Immature natural killer cell (primary cell): ENCODE results near the gene CELSR1. TPM values are rescaled to one million over a fixed set of nuclear protein-coding genes. Genes with fewer than 3 reads are reported as not detected.

Experiments used
- DNase-seq, 3 donors: peaks; one replicate each; pipeline ENCODE4 v3.0.0; 2022; ENCODE audit warnings: mixed read lengths in 1 of 3
- H3K27ac Mint-ChIP-seq, 6 donors: one replicate each; pipeline ENCODE4 v1.8.0; 2020; ENCODE audit warnings: mixed read lengths in 6 of 6, mild to moderate bottlenecking in 5 of 6, inconsistent platforms in 4 of 6, moderate library complexity in 3 of 6
- H3K27me3 Mint-ChIP-seq, 3 donors: one replicate each; pipeline ENCODE4 v1.8.0; 2020 to 2021; ENCODE audit warnings: low read depth in 3 of 3, mild to moderate bottlenecking in 3 of 3, mixed read lengths in 3 of 3, moderate library complexity in 3 of 3, inconsistent platforms in 1 of 3
- H3K36me3 Mint-ChIP-seq, 3 donors: one replicate each; pipeline ENCODE4 v1.8.0; 2020; ENCODE audit warnings: mixed read lengths in 3 of 3, inconsistent platforms in 2 of 3, mild to moderate bottlenecking in 2 of 3
- H3K4me1 Mint-ChIP-seq, 2 donors: one replicate each; pipeline ENCODE4 v1.8.0; 2020; ENCODE audit warnings: inconsistent platforms in 2 of 2, mild to moderate bottlenecking in 2 of 2, mixed read lengths in 2 of 2, moderate library complexity in 1 of 2
- H3K4me3 Mint-ChIP-seq, 5 donors: one replicate each; pipeline ENCODE4 v1.8.0; 2020; ENCODE audit warnings: mild to moderate bottlenecking in 5 of 5, mixed read lengths in 5 of 5, inconsistent platforms in 3 of 5, moderate library complexity in 3 of 5
- H3K9me3 Mint-ChIP-seq, 6 donors: one replicate each; pipeline ENCODE4 v1.8.0; 2020; ENCODE audit warnings: mild to moderate bottlenecking in 6 of 6, mixed read lengths in 6 of 6, inconsistent platforms in 4 of 6, moderate library complexity in 3 of 6
- polyA plus RNA-seq, 3 donors: library from polyadenylated mRNA; unstranded; fragments of 300-500 nt; fragmentation: Illumina TruSeq; gene quantifications; one replicate each; pipeline ENCODE4 v1.2.3, GENCODE V29; 2021

The CELSR1 gene
- polyA plus RNA-seq, 3 donors from 2014 or later, result 0.24 to 1.6 (median 1.2) TPM

GRCh38 chr22:46424496-46424895 is 112.9 kb downstream of the CELSR1 start:
- peaks cover 0 to 5% (median 4%) of the 10 kb centered on the region in 3 donors for H3K36me3 Mint-ChIP-seq
- peaks cover 8 to 16% of the 10 kb centered on the region in 2 donors for H3K4me1 Mint-ChIP-seq

DNA sequence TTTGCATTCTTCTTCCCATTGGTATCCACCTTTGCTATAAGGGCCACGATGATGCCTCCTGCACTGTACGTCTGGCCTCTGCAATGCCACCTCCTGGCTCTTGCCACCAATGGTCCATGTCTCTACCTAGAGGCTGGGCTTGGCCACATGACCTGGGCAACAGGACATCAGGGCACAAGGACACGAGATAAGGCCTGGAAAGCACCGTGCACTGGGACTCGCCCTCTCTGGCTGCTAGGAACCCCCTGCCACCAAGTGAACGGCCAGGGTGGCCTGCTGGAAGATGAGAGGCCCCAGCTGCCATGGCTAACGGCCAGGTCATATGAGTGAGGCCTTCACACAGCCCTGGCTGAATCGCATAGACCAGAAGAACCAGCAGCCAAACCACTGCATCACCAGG is 114.5 kb downstream of the CELSR1 start:
- H3K27ac Mint-ChIP-seq, result no peak overlapping the region

More at GRCh38 chr22:46424496-46424895, 112.9 kb downstream of the CELSR1 start:
- no peak overlapping the region for H3K4me3 Mint-ChIP-seq
- peaks cover 0 to 4% (median 3%) of the 10 kb centered on the region in 3 donors for H3K27me3 Mint-ChIP-seq
- H3K27ac Mint-ChIP-seq, result no peak overlapping the region
- H3K9me3 Mint-ChIP-seq, result no peaks in the 10 kb centered on the region
- no peak for DNase-seq

DNA sequence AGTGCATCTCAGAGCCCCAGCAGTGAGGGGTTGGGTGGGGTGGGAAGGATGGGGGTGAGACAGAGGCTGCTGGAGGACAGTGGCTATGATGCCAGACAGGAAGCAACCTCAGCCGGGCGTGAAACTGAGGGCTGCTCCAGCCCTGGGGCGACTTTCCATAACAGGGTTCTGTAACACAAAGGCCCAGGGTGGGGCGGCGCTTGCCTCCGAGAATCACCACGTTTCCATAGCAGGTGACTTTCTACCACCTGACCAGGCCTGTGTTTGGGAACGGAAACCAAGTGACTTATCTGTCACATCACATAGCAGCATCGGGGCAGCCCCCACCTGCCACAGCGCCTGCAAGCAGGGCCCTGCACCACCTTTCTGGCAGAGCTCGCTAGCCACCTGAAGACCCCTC is 116.2 kb downstream of the CELSR1 start:
- Mint-ChIP-seq H3K4me3 (peak overlapping the region in 4 of 5 donors; percentile 27 to 56 (median 42)), H3K27ac (peak overlapping the region in 1 of 6 donors; percentile 68), H3K36me3 (peaks cover 0 to 5% (median 3%) of the 10 kb centered on the region in 3 donors), H3K4me1 (peaks cover 7 to 14% of the 10 kb centered on the region in 2 donors), H3K9me3 (no peaks in the 10 kb centered on the region), H3K27me3 (peaks cover 0 to 2% (median 1%) of the 10 kb centered on the region in 3 donors)
- peak; percentile 57 to 70 (median 65) for DNase-seq

More for the DNA sequence above, 114.5 kb downstream of the CELSR1 start:
- H3K4me1 Mint-ChIP-seq, result peaks cover 8 to 16% of the 10 kb centered on the region in 2 donors
- H3K4me3 Mint-ChIP-seq, result peak overlapping the region in 1 of 5 donors; percentile 32
- DNase-seq, result no peak
- H3K9me3 Mint-ChIP-seq, result no peaks in the 10 kb centered on the region
- H3K36me3 Mint-ChIP-seq, result peaks cover 0 to 5% (median 4%) of the 10 kb centered on the region in 3 donors
- peaks cover 0 to 4% (median 3%) of the 10 kb centered on the region in 3 donors for H3K27me3 Mint-ChIP-seq

GRCh38 chr22:46419754-46420571 is 117.5 kb downstream of the CELSR1 start:
- Mint-ChIP-seq H3K27me3 (peaks cover 0 to 3% (median 2%) of the 10 kb centered on the region in 3 donors), H3K36me3 (no peaks in the 10 kb centered on the region), H3K9me3 (no peaks in the 10 kb centered on the region), H3K27ac (no peak overlapping the region), H3K4me3 (no peak overlapping the region), H3K4me1 (peaks cover 0 to under 1% of the 10 kb centered on the region in 2 donors)
- DNase-seq, result no peak

GRCh38 chr22:46418827-46419226 is 118.6 kb downstream of the CELSR1 start:
- H3K36me3 Mint-ChIP-seq, result no peaks in the 10 kb centered on the region
- no peaks in the 10 kb centered on the region for H3K4me1 Mint-ChIP-seq
- H3K4me3 Mint-ChIP-seq, result no peak overlapping the region
- no peak overlapping the region for H3K27ac Mint-ChIP-seq
- no peaks in the 10 kb centered on the region for H3K9me3 Mint-ChIP-seq
- DNase-seq, result no peak
- H3K27me3 Mint-ChIP-seq, result peaks cover 0 to 3% (median 2%) of the 10 kb centered on the region in 3 donors

DNA sequence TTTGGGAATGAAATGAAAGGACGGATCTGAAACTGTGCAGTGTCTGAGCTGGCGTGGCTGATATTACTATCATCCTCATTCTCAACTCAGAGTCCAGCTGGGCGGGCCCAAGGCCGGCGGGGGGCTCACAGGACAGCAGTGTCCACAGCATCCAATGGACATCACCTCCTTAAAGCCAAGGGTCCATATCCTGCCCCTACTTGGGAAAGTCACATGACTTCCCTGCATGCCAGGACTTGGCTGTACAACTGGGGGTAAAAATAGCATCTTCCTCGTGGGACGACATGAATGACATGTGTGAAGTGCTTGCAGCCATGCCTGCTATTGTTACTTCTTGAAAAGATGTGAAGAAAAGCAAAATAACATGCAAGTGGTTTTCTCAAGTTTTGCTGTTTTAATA is 119.7 kb downstream of the CELSR1 start:
- H3K4me3 Mint-ChIP-seq, result no peak overlapping the region
- H3K36me3 Mint-ChIP-seq, result no peaks in the 10 kb centered on the region
- no peaks in the 10 kb centered on the region for H3K4me1 Mint-ChIP-seq
- no peak for DNase-seq
- H3K27ac Mint-ChIP-seq, result no peak overlapping the region
- peaks cover 0 to 1% (median 0%) of the 10 kb centered on the region in 6 donors for H3K9me3 Mint-ChIP-seq
- H3K27me3 Mint-ChIP-seq, result peaks cover 3 to 6% (median 6%) of the 10 kb centered on the region in 3 donors

- Mint-ChIP-seq H3K36me3 (no peaks in the 10 kb centered on the region), H3K4me3 (no peak overlapping the region), H3K27ac (no peak overlapping the region), H3K27me3 (peaks cover 2 to 10% (median 9%) of the 10 kb centered on the region in 3 donors), H3K4me1 (no peaks in the 10 kb centered on the region), H3K9me3 (peaks cover 0 to 1% (median 0%) of the 10 kb centered on the region in 6 donors)
- no peak for DNase-seq
Observed at GRCh38 chr22:46416891-46417580, 120.4 kb downstream of the CELSR1 start.

GRCh38 chr22:46416520-46416871 is 120.9 kb downstream of the CELSR1 start:
- no peak overlapping the region for H3K4me3 Mint-ChIP-seq
- H3K27me3 Mint-ChIP-seq, result peaks cover 2 to 14% (median 9%) of the 10 kb centered on the region in 3 donors
- H3K4me1 Mint-ChIP-seq, result no peaks in the 10 kb centered on the region
- no peak for DNase-seq
- H3K27ac Mint-ChIP-seq, result no peak overlapping the region
- peaks cover 0 to 1% (median 0%) of the 10 kb centered on the region in 6 donors for H3K9me3 Mint-ChIP-seq
- H3K36me3 Mint-ChIP-seq, result no peaks in the 10 kb centered on the region

DNA sequence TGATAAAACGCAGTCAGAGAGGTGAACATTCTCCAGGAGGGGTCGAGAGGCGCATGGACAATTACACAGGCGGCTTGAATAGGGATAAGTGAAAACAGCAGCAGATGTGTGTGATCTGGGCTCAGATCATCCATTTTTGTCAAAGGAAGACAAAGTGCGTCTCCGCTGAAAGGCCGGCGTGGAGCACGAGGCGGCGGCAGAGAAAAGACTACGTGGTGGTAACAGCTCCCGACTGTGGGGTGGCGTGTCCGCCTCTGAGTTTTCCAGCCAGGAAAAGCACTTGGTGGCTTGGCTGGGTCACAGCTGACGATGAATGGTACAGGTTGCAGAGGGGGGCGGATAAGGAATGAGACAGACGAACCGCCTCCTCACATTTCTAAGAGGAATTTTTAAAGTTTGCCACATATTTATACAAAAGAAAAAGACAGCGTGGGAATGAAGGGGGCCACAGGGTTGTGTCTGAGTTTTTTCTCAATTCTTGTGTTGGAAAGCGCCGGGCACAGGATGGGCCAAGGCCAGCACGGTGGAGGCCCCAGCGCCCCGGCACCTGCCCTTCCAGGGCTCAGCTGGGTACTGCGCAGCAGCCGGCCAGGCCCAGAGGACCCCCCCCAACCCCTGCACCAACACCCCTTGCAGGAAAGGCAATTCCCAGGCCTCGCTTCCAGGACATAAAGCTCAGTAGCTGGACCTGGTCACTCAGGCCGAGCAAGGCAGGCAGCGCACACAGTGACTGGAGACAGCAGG is 121.5 kb downstream of the CELSR1 start:
- no peak for DNase-seq
- Mint-ChIP-seq H3K4me3 (no peak overlapping the region), H3K27ac (no peak overlapping the region), H3K9me3 (peaks cover 0 to 1% (median 0%) of the 10 kb centered on the region in 6 donors), H3K4me1 (no peaks in the 10 kb centered on the region), H3K27me3 (peaks cover 2 to 15% (median 7%) of the 10 kb centered on the region in 3 donors), H3K36me3 (no peaks in the 10 kb centered on the region)

DNA sequence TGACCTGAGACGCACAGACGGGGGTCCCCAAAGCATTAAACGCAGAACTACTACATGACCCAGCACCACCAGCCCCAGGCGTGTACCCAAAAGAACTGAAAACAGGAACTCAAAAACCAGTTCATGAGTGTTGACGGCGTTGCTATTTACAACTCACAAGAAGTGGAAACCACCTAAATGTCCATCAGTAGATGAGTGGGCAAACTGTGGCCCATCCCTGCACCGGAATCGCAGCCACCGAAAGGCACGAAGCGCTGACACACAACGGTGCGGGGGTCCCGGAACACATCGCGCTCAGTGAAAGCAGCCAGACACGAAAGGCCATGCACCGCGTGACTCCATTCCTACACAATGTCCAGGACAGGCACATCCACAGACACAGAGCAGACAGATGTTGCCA is 122.7 kb downstream of the CELSR1 start:
- Mint-ChIP-seq H3K4me3 (no peak overlapping the region), H3K36me3 (no peaks in the 10 kb centered on the region), H3K27ac (no peak overlapping the region), H3K27me3 (peaks cover 2 to 15% (median 12%) of the 10 kb centered on the region in 3 donors), H3K4me1 (no peaks in the 10 kb centered on the region), H3K9me3 (peaks cover 0 to 1% (median 0%) of the 10 kb centered on the region in 6 donors)
- no peak for DNase-seq

DNA sequence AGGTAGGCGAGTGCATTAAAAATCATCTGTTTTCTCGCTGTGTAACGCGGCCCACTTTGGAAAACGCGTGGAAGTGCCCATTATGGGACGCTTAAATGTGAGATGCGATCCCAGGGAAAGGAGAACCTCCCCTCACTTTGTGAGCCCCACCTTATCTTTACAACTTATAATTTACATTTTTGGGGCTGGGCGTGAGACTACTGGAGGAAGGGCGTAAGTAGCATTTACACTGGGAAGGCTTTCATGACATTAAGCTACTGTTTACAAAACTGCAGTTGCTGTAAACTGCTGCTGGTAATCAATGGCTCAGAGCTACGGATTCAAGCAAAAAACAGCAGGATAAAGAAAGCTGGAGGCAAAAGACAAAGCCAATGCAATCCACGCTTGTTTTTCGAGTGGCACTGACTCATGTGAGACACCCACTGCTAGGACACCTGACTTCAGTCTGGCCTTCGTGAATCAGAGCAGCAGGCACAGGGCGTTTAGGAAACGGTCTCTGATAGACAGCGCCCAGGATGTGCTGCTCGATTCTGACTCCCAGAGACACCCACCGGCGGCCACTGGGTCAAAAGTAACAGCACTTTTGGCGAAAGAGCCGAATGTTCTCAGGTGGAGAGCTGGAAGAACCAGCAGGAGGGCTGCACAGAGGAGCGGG is 123.6 kb downstream of the CELSR1 start:
- Mint-ChIP-seq H3K27ac (no peak overlapping the region), H3K27me3 (peaks cover 2 to 17% (median 12%) of the 10 kb centered on the region in 3 donors), H3K4me3 (no peak overlapping the region), H3K4me1 (no peaks in the 10 kb centered on the region), H3K9me3 (peaks cover 0 to 1% (median 0%) of the 10 kb centered on the region in 6 donors), H3K36me3 (no peaks in the 10 kb centered on the region)
- DNase-seq, result no peak

GRCh38 chr22:46411347-46411746 is 126.1 kb downstream of the CELSR1 start:
- no peak for DNase-seq
- H3K9me3 Mint-ChIP-seq, result peaks cover 0 to 1% (median 0%) of the 10 kb centered on the region in 6 donors

GRCh38 chr22:46410291-46410808 is 127.1 kb downstream of the CELSR1 start:
- H3K9me3 Mint-ChIP-seq, result peaks cover 0 to 1% (median 0%) of the 10 kb centered on the region in 6 donors
- no peaks in the 10 kb centered on the region for H3K36me3 Mint-ChIP-seq
- no peak overlapping the region for H3K4me3 Mint-ChIP-seq
- peaks cover 2 to 17% (median 16%) of the 10 kb centered on the region in 3 donors for H3K27me3 Mint-ChIP-seq
- DNase-seq, result no peak
- H3K27ac Mint-ChIP-seq, result no peak overlapping the region
- H3K4me1 Mint-ChIP-seq, result peaks cover 0 to 2% of the 10 kb centered on the region in 2 donors

More at GRCh38 chr22:46411347-46411746, 126.1 kb downstream of the CELSR1 start:
- Mint-ChIP-seq H3K4me1 (no peaks in the 10 kb centered on the region), H3K27me3 (peaks cover 2 to 17% (median 17%) of the 10 kb centered on the region in 3 donors), H3K4me3 (no peak overlapping the region), H3K27ac (no peak overlapping the region), H3K36me3 (no peaks in the 10 kb centered on the region)
